H9 (cell line): ENCODE data around the gene LIPC. TPM values are rescaled to one million over a fixed set of nuclear protein-coding genes. Genes with fewer than 3 reads are reported as not detected.
A peak's percentile ranks its signal among the peaks of the same experiment; 100 is the strongest.
"Not testable (repeated sequence)": the region's sequence is repeated elsewhere in the genome, so short reads cannot be mapped to it uniquely, and the experiment has no call there.

Experiments
- DNase-seq: peaks from one replicate; pipeline ENCODE4 v3.0.0-alpha.2; 2017
- H2AFZ ChIP-seq: one replicate; pipeline ENCODE4 v1.6.1; 2013; ENCODE audit warnings: mild to moderate bottlenecking, low read length, control low read depth, moderate library complexity
- H2AK5ac ChIP-seq: 2 replicates; pipeline ENCODE4 v1.6.1; 2013; ENCODE audit warnings: low read length, control low read depth, mixed read lengths; ENCODE audit not compliant: insufficient read length
- H2BK120ac ChIP-seq: one replicate; pipeline ENCODE4 v1.6.1; 2013; ENCODE audit warnings: low read depth, mild to moderate bottlenecking, low read length, control low read depth, inconsistent platforms; ENCODE audit not compliant: poor library complexity, severe bottlenecking
- H2BK12ac ChIP-seq: 2 replicates; pipeline ENCODE4 v1.6.1; 2013; ENCODE audit warnings: low read length, control low read depth, mixed read lengths, low read depth; ENCODE audit not compliant: insufficient read length
- H2BK15ac ChIP-seq: 2 replicates; pipeline ENCODE4 v1.6.1; 2013; ENCODE audit warnings: low read depth, low read length, control low read depth
- H2BK20ac ChIP-seq: one replicate; pipeline ENCODE4 v1.6.1; 2013; ENCODE audit warnings: low read depth, mild to moderate bottlenecking, low read length, control low read depth, inconsistent platforms; ENCODE audit not compliant: poor library complexity, severe bottlenecking
- H2BK5ac ChIP-seq: 2 replicates; pipeline ENCODE4 v1.6.1; 2013; ENCODE audit warnings: low read length, control low read depth, mixed read lengths; ENCODE audit not compliant: insufficient read length
- H3K14ac ChIP-seq: 2 replicates; pipeline ENCODE4 v1.6.1; 2013; ENCODE audit warnings: low read length, control low read depth; ENCODE audit not compliant: insufficient read depth
- H3K18ac ChIP-seq: 2 replicates; pipeline ENCODE4 v1.6.1; 2013; ENCODE audit warnings: low read depth, mild to moderate bottlenecking, mixed read lengths, low read length, control low read depth; ENCODE audit not compliant: insufficient read length
- H3K23ac ChIP-seq: 2 replicates; pipeline ENCODE4 v1.6.1; 2013; ENCODE audit warnings: low read length, control low read depth, mixed read lengths, low read depth; ENCODE audit not compliant: insufficient read length
- H3K23me2 ChIP-seq: 2 replicates; pipeline ENCODE4 v1.6.1; 2013; ENCODE audit warnings: low read depth, mild to moderate bottlenecking, mixed read lengths, low read length, control low read depth; ENCODE audit not compliant: insufficient read length, poor library complexity, severe bottlenecking
- H3K27ac ChIP-seq: 2 replicates; pipeline ENCODE4 v1.5.1; 2013; ENCODE audit warnings: low read length, control low read depth, mixed read lengths, low read depth; ENCODE audit not compliant: insufficient read length
- H3K27me3 ChIP-seq: 2 replicates; pipeline ENCODE4 v1.6.1; 2013; ENCODE audit warnings: low read length, control low read depth, inconsistent platforms; ENCODE audit not compliant: insufficient read depth
- H3K4ac ChIP-seq: 2 replicates; pipeline ENCODE4 v1.6.1; 2013; ENCODE audit warnings: low read depth, mild to moderate bottlenecking, control low read depth, inconsistent platforms, low read length, moderate library complexity
- H3K4me1 ChIP-seq: 2 replicates; pipeline ENCODE4 v1.6.1; 2013; ENCODE audit warnings: low read length, control low read depth, inconsistent platforms; ENCODE audit not compliant: insufficient read depth
- H3K4me2 ChIP-seq: 2 replicates; pipeline ENCODE4 v1.6.1; 2013; ENCODE audit warnings: low read length, control low read depth, mixed read lengths; ENCODE audit not compliant: insufficient read length, insufficient read depth
- H3K56ac ChIP-seq: 2 replicates; pipeline ENCODE4 v1.6.1; 2013; ENCODE audit warnings: low read depth, mild to moderate bottlenecking, mixed read lengths, low read length, control low read depth; ENCODE audit not compliant: insufficient read length
- H3K79me1 ChIP-seq: 2 replicates; pipeline ENCODE4 v1.6.1; 2013; ENCODE audit warnings: low read depth, mild to moderate bottlenecking, moderate library complexity, low read length, control low read depth, inconsistent platforms; ENCODE audit not compliant: insufficient read depth, poor library complexity, severe bottlenecking
- H3K79me2 ChIP-seq: 2 replicates; pipeline ENCODE4 v1.6.1; 2013; ENCODE audit warnings: low read length, control low read depth, inconsistent platforms; ENCODE audit not compliant: insufficient read depth
- H3K9ac ChIP-seq: 2 replicates; pipeline ENCODE4 v1.6.1; 2013; ENCODE audit warnings: low read length, control low read depth, mixed read lengths; ENCODE audit not compliant: insufficient read length; ENCODE audit errors: extremely low read depth
- H3K9me3 ChIP-seq: one replicate; pipeline ENCODE4 v1.6.1; 2013; ENCODE audit warnings: low read depth, low read length, inconsistent platforms; ENCODE audit not compliant: control insufficient read depth
- H3T11ph ChIP-seq: one replicate; pipeline ENCODE4 v1.6.1; 2013; ENCODE audit warnings: mild to moderate bottlenecking, low read length, control low read depth, inconsistent platforms
- H4K20me1 ChIP-seq: one replicate; pipeline ENCODE4 v1.6.1; 2013; ENCODE audit not compliant: control insufficient read depth, insufficient read length, insufficient read depth
- H4K5ac ChIP-seq: 2 replicates; pipeline ENCODE4 v1.6.1; 2013; ENCODE audit warnings: low read depth, mild to moderate bottlenecking, mixed read lengths, low read length, control low read depth; ENCODE audit not compliant: insufficient read length
- H4K8ac ChIP-seq: replicated peaks from 2 replicates; pipeline ENCODE4 v1.6.1; 2013; ENCODE audit warnings: low read length, control low read depth, mixed read lengths, low read depth; ENCODE audit not compliant: insufficient read length
- H4K91ac ChIP-seq: 2 replicates; pipeline ENCODE4 v1.6.1; 2013; ENCODE audit warnings: low read depth, mild to moderate bottlenecking, moderate library complexity, mixed read lengths, low read length, control low read depth; ENCODE audit not compliant: insufficient read length
- H3K27ac Mint-ChIP-seq, 3 experiments: 2 replicates in 2 of 3; 3 replicates in 1 of 3; pipeline ENCODE4 v1.8.0; 2020 to 2021; ENCODE audit warnings: mixed read lengths in 3 of 3, mild to moderate bottlenecking in 1 of 3, moderate library complexity in 1 of 3
- H3K27me3 Mint-ChIP-seq: 2 replicates; pipeline ENCODE4 v1.8.0; 2021; ENCODE audit warnings: low read depth, mild to moderate bottlenecking, moderate library complexity, mixed read lengths
- H3K36me3 Mint-ChIP-seq, 3 experiments: 2 replicates in 2 of 3; 3 replicates in 1 of 3; pipeline ENCODE4 v1.8.0; 2020 to 2021; ENCODE audit warnings: low read depth in 3 of 3, mixed read lengths in 3 of 3; ENCODE audit not compliant: insufficient read depth in 1 of 3
- H3K4me1 Mint-ChIP-seq, 2 experiments: 2 replicates each; pipeline ENCODE4 v1.8.0; 2020; ENCODE audit warnings: mixed read lengths in 2 of 2
- H3K4me3 Mint-ChIP-seq, 2 experiments: 2 replicates in 1 of 2; 3 replicates in 1 of 2; pipeline ENCODE4 v1.8.0; 2020 to 2021; ENCODE audit warnings: mild to moderate bottlenecking in 2 of 2, mixed read lengths in 2 of 2, moderate library complexity in 1 of 2
- H3K9me3 Mint-ChIP-seq, 2 experiments: 2 replicates in 1 of 2; 3 replicates in 1 of 2; pipeline ENCODE4 v1.8.0; 2020; ENCODE audit warnings: mild to moderate bottlenecking in 2 of 2, mixed read lengths in 2 of 2, moderate library complexity in 1 of 2
- WGBS: extraction: QIAGEN DNeasy Blood & Tissue Kit; methylation state at CpG from one replicate; pipeline ENCODE4 v1.1.7; 2013; ENCODE audit warnings: missing lambda C conversion rate, low lambda C conversion rate, mixed read lengths; ENCODE audit not compliant: insufficient read length; ENCODE audit errors: extremely low coverage; 5-methylcytosine and 5-hydroxymethylcytosine counted together
- total RNA-seq: library from RNA; stranded (reverse); gene quantifications from 2 replicates; pipeline ENCODE4 v1.2.1, GENCODE V29; 2021
- TF ChIP-seq, protein P1 (sequence below): fragments of 200-600 bp; sonication (generic); conservative IDR thresholded peaks from 3 replicates; pipeline ENCODE4 v1.8.0; 2021; ENCODE audit warnings: antibody characterized with exemption, mild to moderate bottlenecking

LIPC gene
- total RNA-seq, 1 experiment from 2014 or later: not detected

DNA sequence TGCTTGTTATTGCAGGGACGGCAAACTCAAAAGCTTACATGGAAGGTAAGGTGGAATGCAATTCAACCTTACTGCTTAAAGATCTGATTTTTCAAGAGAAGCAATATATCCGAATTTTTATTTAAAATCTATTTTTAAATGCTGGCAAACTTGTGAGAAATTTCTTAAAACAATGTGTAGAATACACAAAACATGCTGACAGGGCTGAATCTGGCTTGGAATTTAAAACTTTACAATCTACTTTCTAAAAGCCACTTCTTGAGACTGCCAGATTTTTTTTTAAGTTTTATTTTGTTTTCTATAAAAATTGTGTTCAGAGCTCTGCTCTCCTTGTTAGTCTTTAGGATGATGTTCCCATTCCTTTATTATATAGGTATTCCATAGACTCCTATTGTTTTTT lies 171.0 kb downstream of the LIPC start:
- Histone ChIP-seq H4K91ac (no peak overlapping the region), H2AK5ac (no peak overlapping the region), H2BK120ac (no peak overlapping the region), H3K14ac (no peak overlapping the region), H3K9ac (no peak overlapping the region), H3K18ac (no peak overlapping the region), H2BK15ac (no peak overlapping the region), H4K8ac (no peak overlapping the region), H4K20me1 (no peaks in the 10 kb centered on the region), H2AFZ (no peak overlapping the region), H3K4me2 (no peak overlapping the region), H2BK12ac (no peak overlapping the region), H3K4me1 (no peaks in the 10 kb centered on the region), H3T11ph (no peak overlapping the region), H3K23me2 (no peaks in the 10 kb centered on the region), H3K56ac (no peak overlapping the region), H2BK5ac (no peak overlapping the region), H3K23ac (no peak overlapping the region), H4K5ac (no peak overlapping the region), H3K9me3 (no peaks in the 10 kb centered on the region), H3K79me2 (no peaks in the 10 kb centered on the region), H3K4ac (no peak overlapping the region), H3K27ac (no peak overlapping the region), H2BK20ac (no peak overlapping the region), H3K27me3 (no peaks in the 10 kb centered on the region), H3K79me1 (no peaks in the 10 kb centered on the region)
- no peak overlapping the region for H3K27ac Mint-ChIP-seq
- WGBS: no CpG with 5 or more reads among the region's 2 CpGs
- peaks cover 16 to 24% of the 10 kb centered on the region in 2 experiments for H3K4me1 Mint-ChIP-seq
- peaks cover 1 to 9% (median 8%) of the 10 kb centered on the region in 3 experiments; a peak in 6 of 7 replicates for H3K36me3 Mint-ChIP-seq
- no peak for DNase-seq
- no peaks in the 10 kb centered on the region for H3K27me3 Mint-ChIP-seq
- H3K4me3 Mint-ChIP-seq: no peak overlapping the region
- no peaks in the 10 kb centered on the region; a peak in 1 of 5 replicates for H3K9me3 Mint-ChIP-seq
- TF ChIP-seq, protein P1, sequence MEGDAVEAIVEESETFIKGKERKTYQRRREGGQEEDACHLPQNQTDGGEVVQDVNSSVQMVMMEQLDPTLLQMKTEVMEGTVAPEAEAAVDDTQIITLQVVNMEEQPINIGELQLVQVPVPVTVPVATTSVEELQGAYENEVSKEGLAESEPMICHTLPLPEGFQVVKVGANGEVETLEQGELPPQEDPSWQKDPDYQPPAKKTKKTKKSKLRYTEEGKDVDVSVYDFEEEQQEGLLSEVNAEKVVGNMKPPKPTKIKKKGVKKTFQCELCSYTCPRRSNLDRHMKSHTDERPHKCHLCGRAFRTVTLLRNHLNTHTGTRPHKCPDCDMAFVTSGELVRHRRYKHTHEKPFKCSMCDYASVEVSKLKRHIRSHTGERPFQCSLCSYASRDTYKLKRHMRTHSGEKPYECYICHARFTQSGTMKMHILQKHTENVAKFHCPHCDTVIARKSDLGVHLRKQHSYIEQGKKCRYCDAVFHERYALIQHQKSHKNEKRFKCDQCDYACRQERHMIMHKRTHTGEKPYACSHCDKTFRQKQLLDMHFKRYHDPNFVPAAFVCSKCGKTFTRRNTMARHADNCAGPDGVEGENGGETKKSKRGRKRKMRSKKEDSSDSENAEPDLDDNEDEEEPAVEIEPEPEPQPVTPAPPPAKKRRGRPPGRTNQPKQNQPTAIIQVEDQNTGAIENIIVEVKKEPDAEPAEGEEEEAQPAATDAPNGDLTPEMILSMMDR: no peak

DNA sequence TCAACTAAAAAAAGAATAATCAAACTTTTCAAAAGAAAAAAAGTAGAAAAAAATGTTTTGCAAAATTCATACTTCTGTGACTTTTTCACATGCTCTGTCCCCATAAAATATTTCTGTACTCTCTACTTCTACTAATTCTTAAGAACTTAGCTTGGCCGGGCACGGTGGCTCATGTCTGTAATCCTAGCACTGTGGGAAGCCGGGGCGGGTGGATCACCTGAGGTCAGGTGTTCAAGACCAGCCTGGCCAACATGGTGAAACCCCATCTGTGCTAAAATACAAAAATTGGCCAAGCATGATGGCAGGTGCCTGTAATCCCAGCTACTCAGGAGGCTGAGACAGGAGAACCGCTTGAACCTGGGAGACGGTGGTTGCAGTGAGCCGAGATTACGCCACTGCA lies 172.1 kb downstream of the LIPC start:
- H2AFZ ChIP-seq, H4K20me1 ChIP-seq, H3K9me3 Mint-ChIP-seq, H3K23me2 ChIP-seq, H4K5ac ChIP-seq, H3K27ac ChIP-seq, DNase-seq, H3K56ac ChIP-seq, H2BK5ac ChIP-seq, H3K36me3 Mint-ChIP-seq, H3K4me1 ChIP-seq, H3K4ac ChIP-seq, H4K8ac ChIP-seq, H3K79me2 ChIP-seq, H3K4me2 ChIP-seq, H2BK120ac ChIP-seq, H3K79me1 ChIP-seq, H3K27me3 Mint-ChIP-seq, H4K91ac ChIP-seq, H3K27me3 ChIP-seq, H3K14ac ChIP-seq, H3K9ac ChIP-seq, H3T11ph ChIP-seq, H2BK12ac ChIP-seq, H3K23ac ChIP-seq, H2BK20ac ChIP-seq, H3K18ac ChIP-seq, H2AK5ac ChIP-seq, H2BK15ac ChIP-seq, H3K9me3 ChIP-seq, H3K4me3 Mint-ChIP-seq: not testable (repeated sequence)
- no CpG with 5 or more reads among the region's 8 CpGs for WGBS
- Mint-ChIP-seq H3K4me1 (peaks cover 8 to 16% of the 10 kb centered on the region in 2 experiments), H3K27ac (peak overlapping the region in 1 of 3 experiments; percentile 27; a peak in 1 of 7 replicates)
